Measurements from ENCODE around the gene ATP5IF1.
A peak's percentile ranks its signal among the peaks of the same experiment; 100 is the strongest.

Gene ATP5IF1

GRCh38 chr1:28235755-28236655, at the start of gene ATP5IF1:
ATP5IF1 (plus strand) TSS chr1:28236124; CDS start chr1:28236184, 60 bp downstream.
- ATAC-seq (peak; percentile 96), DNase-seq (peak; percentile 94 to 96)
- no peaks in the 10 kb centered on the region for H3K27me3 Mint-ChIP-seq
- no peaks in the 10 kb centered on the region for H3K9me3 Mint-ChIP-seq
- H3K4me3 Mint-ChIP-seq = no peak within 1 kb of the TSS
- no peak within 1 kb of the TSS for H3K27ac Mint-ChIP-seq
- peaks cover 39% of the 10 kb centered on the region for H3K4me1 Mint-ChIP-seq

GRCh38 chr1:28190337-28190979, 45.5 kb upstream of the ATP5IF1 start:
- no peaks in the 10 kb centered on the region for H3K27me3 Mint-ChIP-seq
- ATAC-seq (no peak), DNase-seq (no peak)
- no peak overlapping the region for H3K27ac Mint-ChIP-seq
- no peaks in the 10 kb centered on the region for H3K9me3 Mint-ChIP-seq
- H3K4me3 Mint-ChIP-seq = no peak overlapping the region
- H3K4me1 Mint-ChIP-seq = no peaks in the 10 kb centered on the region

- H3K27ac Mint-ChIP-seq = no peak overlapping the region
- H3K4me1 Mint-ChIP-seq = no peaks in the 10 kb centered on the region
- DNase-seq = no peak
Measured at GRCh38 chr1:28190996-28191645, 44.8 kb upstream of the ATP5IF1 start.

GRCh38 chr1:28193701-28194161, 42.2 kb upstream of the ATP5IF1 start:
- peak; percentile 31 for ATAC-seq
- no peak overlapping the region for H3K4me3 Mint-ChIP-seq
- no peak for DNase-seq
- no peak overlapping the region for H3K27ac Mint-ChIP-seq
- H3K27me3 Mint-ChIP-seq = no peaks in the 10 kb centered on the region
- peaks cover 7 to 11% of the 10 kb centered on the region in 2 donors for H3K9me3 Mint-ChIP-seq
- peaks cover 23% of the 10 kb centered on the region for H3K4me1 Mint-ChIP-seq

More at GRCh38 chr1:28190996-28191645, 44.8 kb upstream of the ATP5IF1 start:
- no peaks in the 10 kb centered on the region for H3K9me3 Mint-ChIP-seq
- no peak overlapping the region for H3K4me3 Mint-ChIP-seq
- ATAC-seq = no peak
- H3K27me3 Mint-ChIP-seq = no peaks in the 10 kb centered on the region

- DNase-seq = no peak
- Mint-ChIP-seq H3K4me1 (peaks cover 30% of the 10 kb centered on the region), H3K4me3 (no peak overlapping the region), H3K9me3 (peaks cover 12 to 18% of the 10 kb centered on the region in 2 donors), H3K27me3 (no peaks in the 10 kb centered on the region), H3K27ac (no peak overlapping the region)
- ATAC-seq = no peak
Measured at GRCh38 chr1:28194326-28195035, 41.4 kb upstream of the ATP5IF1 start.

GRCh38 chr1:28195780-28196179, 40.1 kb upstream of the ATP5IF1 start:
- Mint-ChIP-seq H3K9me3 (peaks cover 12 to 21% of the 10 kb centered on the region in 2 donors), H3K4me3 (no peak overlapping the region), H3K27me3 (no peaks in the 10 kb centered on the region), H3K4me1 (peaks cover 42% of the 10 kb centered on the region), H3K27ac (no peak overlapping the region)
- DNase-seq (no peak), ATAC-seq (no peak)

GRCh38 chr1:28196330-28196729, 39.6 kb upstream of the ATP5IF1 start:
- DNase-seq = no peak
- Mint-ChIP-seq H3K4me1 (peaks cover 48% of the 10 kb centered on the region), H3K27ac (no peak overlapping the region), H3K4me3 (no peak overlapping the region), H3K9me3 (peaks cover 12 to 21% of the 10 kb centered on the region in 2 donors), H3K27me3 (no peaks in the 10 kb centered on the region)
- no peak for ATAC-seq

GRCh38 chr1:28197682-28198415, 38.1 kb upstream of the ATP5IF1 start:
- Mint-ChIP-seq H3K27me3 (no peaks in the 10 kb centered on the region), H3K4me1 (peaks cover 49% of the 10 kb centered on the region), H3K27ac (peak overlapping the region; percentile 49 to 52), H3K9me3 (peaks cover 12 to 21% of the 10 kb centered on the region in 2 donors), H3K4me3 (no peak overlapping the region)
- DNase-seq (no peak), ATAC-seq (no peak)

- H3K27ac Mint-ChIP-seq = peak overlapping the region; percentile 79 to 98
- H3K4me3 Mint-ChIP-seq = peak overlapping the region; percentile 53 to 79
- ATAC-seq (peak; percentile 94), DNase-seq (peak; percentile 81 to 90)
- H3K9me3 Mint-ChIP-seq = peaks cover 12 to 21% of the 10 kb centered on the region in 2 donors
- H3K4me1 Mint-ChIP-seq = peaks cover 49% of the 10 kb centered on the region
- H3K27me3 Mint-ChIP-seq = no peaks in the 10 kb centered on the region
Measured at GRCh38 chr1:28199328-28200233, 36.3 kb upstream of the ATP5IF1 start.

GRCh38 chr1:28200234-28200873, 35.6 kb upstream of the ATP5IF1 start:
- DNase-seq (no peak), ATAC-seq (no peak)
- H3K4me3 Mint-ChIP-seq = peak overlapping the region; percentile 46 to 53
- peaks cover 49% of the 10 kb centered on the region for H3K4me1 Mint-ChIP-seq
- H3K27me3 Mint-ChIP-seq = no peaks in the 10 kb centered on the region
- H3K27ac Mint-ChIP-seq = peak overlapping the region; percentile 17 to 77
- peaks cover 12 to 21% of the 10 kb centered on the region in 2 donors for H3K9me3 Mint-ChIP-seq

GRCh38 chr1:28205243-28205642, 30.7 kb upstream of the ATP5IF1 start:
- Mint-ChIP-seq H3K9me3 (no peaks in the 10 kb centered on the region), H3K4me3 (no peak overlapping the region), H3K27ac (no peak overlapping the region), H3K27me3 (no peaks in the 10 kb centered on the region), H3K4me1 (peaks cover 13% of the 10 kb centered on the region)
- DNase-seq = no peak
- no peak for ATAC-seq

GRCh38 chr1:28208818-28209441, 27.0 kb upstream of the ATP5IF1 start:
- Mint-ChIP-seq H3K27ac (no peak overlapping the region), H3K9me3 (no peaks in the 10 kb centered on the region), H3K27me3 (no peaks in the 10 kb centered on the region), H3K4me3 (no peak overlapping the region), H3K4me1 (no peaks in the 10 kb centered on the region)
- ATAC-seq (peak; percentile 88), DNase-seq (peak; percentile 27 to 61)

GRCh38 chr1:28209700-28210099, 26.2 kb upstream of the ATP5IF1 start:
- Mint-ChIP-seq H3K4me1 (no peaks in the 10 kb centered on the region), H3K9me3 (no peaks in the 10 kb centered on the region), H3K27ac (no peak overlapping the region), H3K27me3 (no peaks in the 10 kb centered on the region), H3K4me3 (no peak overlapping the region)
- no peak for ATAC-seq
- no peak for DNase-seq

Data from stimulated activated naive CD8-positive, alpha-beta T cell treated with anti-CD3 and anti-CD28 coated beads, Interleukin-15, amount 100 ng/mL, for 72 hours (primary cell).